ENCODE data around the gene SELENOV. TPM values are rescaled to one million over a fixed set of nuclear protein-coding genes. Genes with fewer than 3 reads are reported as not detected.

Gene SELENOV
- total RNA-seq, 1 donor from 2014 or later, result not detected

DNA sequence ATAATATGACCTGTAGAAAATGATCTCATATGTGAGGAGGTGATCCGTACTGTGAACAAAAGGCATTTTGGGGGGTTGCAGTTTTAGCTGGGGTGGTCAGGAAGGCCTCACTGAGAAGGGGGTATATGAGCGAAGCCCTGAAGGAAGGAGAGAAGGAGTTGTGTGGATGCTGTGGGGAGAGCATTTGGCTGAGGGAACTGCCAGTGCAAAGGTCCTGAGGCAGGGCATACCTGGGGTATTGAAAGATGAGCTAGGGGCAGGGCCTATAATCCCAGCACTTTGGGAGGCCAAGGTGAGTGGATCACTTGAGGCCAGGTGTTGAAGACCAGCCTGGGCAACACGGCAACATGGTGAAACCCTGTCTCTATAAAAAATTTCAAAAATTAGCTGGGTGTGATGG lies 2.5 kb downstream of the SELENOV start:
- no peak for TF ChIP-seq CTCF (IDR thresholded peaks at IDR 0.05; ENCODE audit: borderline replicate concordance)
- intact Hi-C loops (cut with micrococcal nuclease), result no loop called here
- Histone ChIP-seq H3K4me1 (peaks cover 17% of the 10 kb centered on the region), H3K9me3 (replicated peaks) (no peaks in the 10 kb centered on the region), H3K4me3 (no peak overlapping the region), H3K27ac (replicated peaks) (no peak overlapping the region), H3K36me3 (no peaks in the 10 kb centered on the region), H3K27me3 (ENCODE audit: low read depth) (peaks cover 60% of the 10 kb centered on the region)
- DNase-seq, result no peak

- peaks cover 17% of the 10 kb centered on the region for H3K4me1 ChIP-seq
- TF ChIP-seq CTCF (IDR thresholded peaks at IDR 0.05; ENCODE audit: borderline replicate concordance), result no peak
- intact Hi-C loops (cut with micrococcal nuclease), result no loop called here
- H3K36me3 ChIP-seq, result no peaks in the 10 kb centered on the region
- H3K9me3 ChIP-seq (replicated peaks), result no peaks in the 10 kb centered on the region
- no peak for DNase-seq
- H3K27me3 ChIP-seq (ENCODE audit: low read depth), result peaks cover 50% of the 10 kb centered on the region
- H3K27ac ChIP-seq (replicated peaks), result no peak overlapping the region
- no peak overlapping the region for H3K4me3 ChIP-seq
These were observed 3.5 kb downstream of the SELENOV start for GRCh38 chr19:39518458-39518857.

GRCh38 chr19:39518975-39519374 lies 4.0 kb downstream of the SELENOV start:
- Histone ChIP-seq H3K36me3 (no peaks in the 10 kb centered on the region), H3K27ac (replicated peaks) (no peak overlapping the region), H3K4me1 (peaks cover 17% of the 10 kb centered on the region), H3K9me3 (replicated peaks) (no peaks in the 10 kb centered on the region), H3K27me3 (ENCODE audit: low read depth) (peaks cover 45% of the 10 kb centered on the region), H3K4me3 (no peak overlapping the region)
- no peak for DNase-seq
- TF ChIP-seq CTCF (IDR thresholded peaks at IDR 0.05; ENCODE audit: borderline replicate concordance), result no peak
- intact Hi-C loops (cut with micrococcal nuclease), result no loop called here

GRCh38 chr19:39520541-39521484 lies 5.9 kb downstream of the SELENOV start:
- intact Hi-C loops (cut with micrococcal nuclease), result no loop called here
- no peak for DNase-seq
- Histone ChIP-seq H3K27me3 (ENCODE audit: low read depth) (peaks cover 27% of the 10 kb centered on the region), H3K36me3 (no peaks in the 10 kb centered on the region), H3K27ac (replicated peaks) (no peak overlapping the region), H3K9me3 (replicated peaks) (no peaks in the 10 kb centered on the region), H3K4me3 (no peak overlapping the region), H3K4me1 (peaks cover 4% of the 10 kb centered on the region)
- TF ChIP-seq CTCF (IDR thresholded peaks at IDR 0.05; ENCODE audit: borderline replicate concordance), result no peak

DNA sequence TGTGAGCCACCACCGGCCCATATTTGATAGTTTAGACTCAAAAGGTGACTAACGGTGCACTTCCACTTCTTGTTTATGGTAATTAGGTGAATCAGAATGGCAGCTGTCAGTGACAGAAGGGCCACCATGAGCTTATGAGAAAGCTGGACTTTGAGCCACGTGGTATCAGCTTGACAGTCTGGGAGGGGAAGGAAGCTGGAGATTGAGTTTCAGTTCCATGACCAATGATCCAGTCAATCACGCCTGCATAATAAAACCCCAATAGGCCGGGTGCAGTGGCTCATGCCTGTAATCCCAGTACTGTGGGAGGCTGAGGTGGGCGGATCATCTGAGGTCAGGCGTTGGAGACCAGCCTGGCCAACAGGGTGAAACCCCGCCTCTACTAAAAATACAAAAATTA lies 9.6 kb downstream of the SELENOV start:
- H3K27ac ChIP-seq (replicated peaks), result no peak overlapping the region
- TF ChIP-seq CTCF (IDR thresholded peaks at IDR 0.05; ENCODE audit: borderline replicate concordance), result no peak
- no peak overlapping the region for H3K4me3 ChIP-seq
- DNase-seq, result no peak
- intact Hi-C loops (cut with micrococcal nuclease), result no loop called here
- no peaks in the 10 kb centered on the region for H3K9me3 ChIP-seq (replicated peaks)
- no peaks in the 10 kb centered on the region for H3K27me3 ChIP-seq (ENCODE audit: low read depth)
- H3K4me1 ChIP-seq, result no peaks in the 10 kb centered on the region
- H3K36me3 ChIP-seq, result peaks cover 4% of the 10 kb centered on the region

Data from left ventricle myocardium inferior (tissue), 1 donor.